Inferior parietal cortex (tissue), 1 donor: ENCODE data around the gene HYKK.
"Not testable (repeated sequence)": the region's sequence is repeated elsewhere in the genome, so short reads cannot be mapped to it uniquely, and the experiment has no call there.

Experiments used
- DNase-seq: peaks from one replicate; pipeline ENCODE4 v3.0.0-alpha.2; 2016; ENCODE audit errors: extremely low spot score

The HYKK gene, protein sequence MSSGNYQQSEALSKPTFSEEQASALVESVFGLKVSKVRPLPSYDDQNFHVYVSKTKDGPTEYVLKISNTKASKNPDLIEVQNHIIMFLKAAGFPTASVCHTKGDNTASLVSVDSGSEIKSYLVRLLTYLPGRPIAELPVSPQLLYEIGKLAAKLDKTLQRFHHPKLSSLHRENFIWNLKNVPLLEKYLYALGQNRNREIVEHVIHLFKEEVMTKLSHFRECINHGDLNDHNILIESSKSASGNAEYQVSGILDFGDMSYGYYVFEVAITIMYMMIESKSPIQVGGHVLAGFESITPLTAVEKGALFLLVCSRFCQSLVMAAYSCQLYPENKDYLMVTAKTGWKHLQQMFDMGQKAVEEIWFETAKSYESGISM

DNA sequence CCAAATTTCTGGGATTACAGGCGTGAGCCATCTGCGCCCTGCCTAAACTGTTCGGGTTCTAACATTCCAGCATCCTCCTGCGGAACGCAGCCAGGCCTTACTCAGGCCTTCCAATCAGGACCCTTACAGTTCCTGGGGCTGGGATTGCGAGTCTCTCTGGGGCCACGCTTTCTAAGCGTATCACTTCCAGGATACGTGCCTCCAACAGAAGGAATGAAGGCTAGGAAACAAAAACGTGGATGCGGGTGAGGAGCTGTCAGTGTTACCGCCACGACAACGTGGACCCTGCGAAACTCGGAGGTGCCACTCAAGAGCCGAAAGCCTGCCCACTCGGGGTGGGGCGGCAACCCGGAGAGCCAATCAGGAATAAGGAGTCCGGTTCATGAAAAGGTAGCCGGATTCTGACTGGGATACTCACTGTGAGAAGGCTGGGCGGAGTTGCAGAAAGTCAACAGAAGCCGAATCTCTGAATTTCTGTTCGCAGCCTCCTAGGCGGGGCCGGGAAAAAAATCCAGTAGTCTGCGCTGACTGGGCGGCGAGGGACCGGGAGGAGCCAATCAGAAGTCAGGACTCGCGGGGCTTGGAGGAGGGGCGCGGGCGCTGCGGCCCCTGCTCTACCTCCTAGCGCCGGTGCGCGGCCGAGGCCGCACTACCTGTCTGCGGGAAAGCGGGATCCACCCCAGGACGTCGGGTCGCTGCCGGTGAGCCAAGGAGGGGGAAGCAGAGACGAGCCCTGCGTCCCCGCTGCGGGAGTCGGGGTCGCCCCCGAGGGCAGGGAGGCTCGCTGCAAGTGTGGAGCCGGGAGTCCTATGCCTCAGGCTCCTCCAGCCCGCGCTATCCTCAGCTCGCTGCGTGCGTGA, at the start of gene HYKK:
TSS of gene HYKK (plus strand) at position 607 of the 860 bp plus-strand sequence. CDS start 5,512 bp downstream, outside the sequence.
- DNase-seq: peak; percentile 91

DNA sequence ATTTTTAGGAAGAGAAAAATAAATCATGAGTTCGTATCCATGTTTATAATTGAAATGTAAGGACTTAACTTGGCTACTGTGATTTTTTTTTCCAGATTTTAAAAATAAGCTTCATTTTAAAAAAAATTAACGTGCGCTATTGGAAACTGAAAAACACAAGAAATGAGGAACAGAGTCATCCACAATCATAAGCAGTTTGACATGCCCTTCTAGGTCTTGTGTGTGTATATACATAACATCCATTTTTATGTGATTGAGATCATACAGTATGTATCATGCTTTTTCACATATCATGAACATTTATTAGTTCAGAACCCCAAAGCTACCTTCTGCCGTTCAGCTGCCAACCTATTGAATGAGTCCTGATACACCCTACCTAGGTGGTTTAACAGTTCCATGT, 46.6 kb upstream of the HYKK start:
- DNase-seq: no peak

DNA sequence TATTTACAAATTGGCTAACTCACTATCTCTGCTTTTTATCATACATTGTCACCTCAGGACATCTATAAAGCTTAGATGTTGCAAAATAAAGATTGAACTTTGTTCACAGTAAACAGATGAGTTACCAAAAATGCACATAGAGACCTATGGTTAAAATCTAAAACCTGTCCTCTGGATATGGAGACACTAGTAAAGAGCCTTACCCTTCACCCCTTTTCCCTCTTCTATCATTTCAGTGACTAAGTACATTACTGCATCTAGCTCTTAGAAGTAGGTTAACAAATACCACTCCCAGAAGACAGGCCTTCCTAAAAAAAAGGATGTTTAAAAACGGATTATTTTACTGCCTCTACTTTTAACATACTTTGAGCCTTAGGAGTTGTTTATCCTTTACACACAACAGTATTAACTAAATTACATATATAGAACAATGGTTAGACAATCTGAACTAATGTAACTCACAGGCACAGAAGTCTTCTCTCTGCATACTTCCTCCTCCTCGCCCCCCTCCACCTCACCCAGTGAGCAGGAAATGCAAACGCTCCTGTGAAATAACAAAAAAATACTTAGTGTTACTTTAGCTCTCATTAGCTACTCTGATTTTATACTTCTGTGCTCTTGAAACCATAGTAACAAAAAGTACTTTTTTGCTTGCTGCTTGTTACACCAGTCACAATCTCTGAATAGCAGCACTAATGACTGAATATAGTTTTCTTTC, 46.0 kb upstream of the HYKK start:
- DNase-seq: no peak

DNA sequence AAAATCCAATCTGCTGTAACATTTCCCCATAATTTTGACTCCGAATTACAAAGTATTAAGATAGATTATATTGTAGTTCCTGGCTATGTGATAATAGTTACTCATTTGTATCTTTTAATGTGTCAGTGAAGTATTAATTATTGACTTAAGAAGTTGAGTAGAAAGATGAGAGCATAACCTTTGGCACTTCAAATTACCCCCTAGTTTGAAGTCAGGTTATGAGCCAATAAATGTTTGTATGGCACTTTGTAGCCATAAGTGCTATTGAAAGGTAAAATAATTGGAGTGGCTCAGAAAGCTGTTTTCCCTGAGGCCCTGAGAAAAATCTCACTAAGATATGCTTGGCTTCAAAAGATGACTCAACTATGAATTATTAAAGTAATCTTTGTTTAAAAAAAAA, 38.3 kb upstream of the HYKK start:
- no peak for DNase-seq

DNA sequence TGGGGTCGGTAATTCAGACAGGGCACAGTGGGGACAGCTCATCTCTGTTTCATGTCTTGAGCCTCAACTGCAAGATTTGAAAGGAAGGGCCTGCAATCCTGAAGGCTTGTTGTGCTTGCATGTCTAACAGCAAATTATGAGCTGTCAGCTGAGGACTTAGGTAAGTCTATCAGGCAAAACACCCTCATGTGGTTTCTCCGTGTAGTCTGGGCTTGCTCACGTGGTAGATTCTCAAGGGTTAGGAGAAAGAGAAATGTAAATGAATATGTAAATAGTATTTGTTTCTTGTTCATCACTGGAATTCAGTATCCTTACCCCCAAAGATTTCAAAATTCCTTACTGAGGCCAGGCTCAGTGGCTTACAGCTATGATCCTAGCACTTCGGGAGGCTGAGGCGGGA, 30.1 kb upstream of the HYKK start:
- no peak for DNase-seq

DNA sequence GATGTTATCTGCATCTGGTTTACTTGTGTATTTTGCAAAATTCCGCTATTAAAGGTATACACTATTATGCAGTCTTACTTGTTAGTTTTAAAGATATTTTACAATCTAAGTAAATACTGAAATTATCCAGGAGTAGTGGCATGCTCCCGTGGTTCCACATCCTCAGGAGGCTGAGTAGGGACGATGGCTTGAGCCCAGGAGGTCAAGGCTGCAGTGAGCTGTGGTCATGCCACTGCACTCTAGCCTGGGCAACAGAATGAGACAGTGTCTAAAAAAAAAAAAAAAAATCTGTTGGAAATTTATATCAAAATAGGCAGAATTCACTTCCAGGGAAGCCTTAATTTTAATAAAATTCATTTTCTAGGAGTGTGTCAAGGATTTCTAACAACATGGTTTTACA, 27.7 kb upstream of the HYKK start:
- DNase-seq: no peak

DNA sequence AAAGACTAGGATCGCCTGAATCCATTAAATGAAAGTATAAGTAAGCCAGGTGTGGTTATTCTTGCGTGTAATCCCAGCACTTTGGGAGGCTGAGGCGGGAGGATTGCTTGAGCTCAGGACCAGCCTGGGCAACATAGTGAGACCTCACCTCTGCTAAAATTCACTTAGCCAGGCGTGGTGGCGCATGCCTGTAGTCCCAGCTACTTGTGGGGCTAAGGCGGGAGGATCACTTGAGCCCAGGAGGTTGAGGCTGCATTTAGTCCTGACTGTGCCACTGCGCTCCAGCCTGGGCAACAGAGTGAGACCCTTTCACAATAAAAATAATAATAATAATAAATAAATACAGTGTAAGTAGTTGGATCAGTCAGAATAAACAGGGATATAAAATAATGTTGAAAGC, 25.5 kb upstream of the HYKK start:
- no peak for DNase-seq

DNA sequence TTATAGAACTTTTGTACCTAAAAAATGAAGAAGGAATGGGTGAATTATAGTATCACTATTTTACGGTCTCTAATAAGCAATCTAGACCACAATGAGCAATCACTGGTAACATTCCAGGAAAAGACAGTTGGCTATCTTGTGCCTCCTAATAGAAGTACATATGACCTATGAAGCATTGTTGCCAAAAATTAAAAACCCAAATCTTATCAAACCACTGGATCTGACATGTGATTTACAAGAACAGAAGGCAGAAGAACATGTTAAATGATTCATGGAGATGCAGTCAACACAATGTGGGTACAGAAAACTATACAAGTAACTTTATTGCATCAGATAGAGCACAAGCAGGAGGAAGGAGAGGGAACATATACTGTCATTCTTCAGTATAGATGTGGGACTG, 14.5 kb upstream of the HYKK start:
- DNase-seq: no peak

DNA sequence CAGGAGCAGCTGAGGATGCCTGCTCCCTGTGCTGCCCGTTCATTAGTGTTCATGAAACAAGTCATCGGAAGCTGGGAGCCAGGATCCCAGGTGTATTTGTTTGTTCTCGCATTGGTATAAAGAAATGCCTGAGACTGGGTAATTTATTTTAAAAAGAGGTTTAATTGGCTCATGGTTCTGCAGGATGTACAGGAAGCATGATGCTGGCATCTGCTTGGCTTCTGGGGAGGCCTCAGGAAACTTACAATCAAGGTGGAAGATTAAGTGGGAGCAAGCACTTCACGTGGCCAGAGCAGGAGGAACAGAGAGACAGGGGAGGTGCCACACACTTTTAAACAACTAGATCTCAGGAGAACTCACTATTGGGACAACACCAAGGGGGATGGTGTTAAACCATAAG, 5.5 kb upstream of the HYKK start:
- DNase-seq: no peak

DNA sequence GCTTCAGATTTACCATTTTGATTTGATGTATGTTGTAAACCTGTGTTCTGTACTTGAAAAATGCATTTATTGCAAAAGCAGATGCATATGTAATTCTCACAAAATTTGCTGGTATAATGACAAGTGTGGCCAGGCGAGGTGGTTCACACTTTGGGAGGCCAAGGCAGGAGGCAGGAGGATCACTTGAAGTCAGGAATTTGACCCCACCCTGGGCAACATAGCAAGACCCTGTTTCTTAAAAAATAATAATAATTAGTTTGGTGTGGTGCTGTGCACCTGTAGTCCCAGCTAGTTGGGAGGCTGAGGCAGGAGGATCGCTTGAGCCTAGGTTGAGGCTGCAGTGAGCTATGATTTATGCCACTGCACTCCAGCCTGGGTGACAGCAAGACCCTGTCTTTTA, 4.7 kb upstream of the HYKK start:
- no peak for DNase-seq

DNA sequence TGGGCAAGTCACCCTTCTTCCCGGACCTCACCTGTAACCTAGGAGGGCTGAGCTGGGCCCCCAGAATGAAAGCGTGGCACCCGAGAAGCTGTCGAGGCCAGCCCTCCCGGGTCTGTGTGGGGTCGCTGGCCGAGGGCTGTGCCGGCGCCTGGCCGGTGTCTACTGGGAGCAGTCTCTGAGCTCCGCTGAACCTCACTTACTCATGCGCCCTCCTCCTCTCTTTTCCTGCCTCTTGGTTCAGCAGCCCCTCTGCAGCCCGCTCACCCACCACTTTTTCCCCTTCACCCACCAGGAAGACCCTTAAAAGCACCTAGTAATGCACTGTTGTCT, 419 bp downstream of the HYKK start:
- no peak for DNase-seq

DNA sequence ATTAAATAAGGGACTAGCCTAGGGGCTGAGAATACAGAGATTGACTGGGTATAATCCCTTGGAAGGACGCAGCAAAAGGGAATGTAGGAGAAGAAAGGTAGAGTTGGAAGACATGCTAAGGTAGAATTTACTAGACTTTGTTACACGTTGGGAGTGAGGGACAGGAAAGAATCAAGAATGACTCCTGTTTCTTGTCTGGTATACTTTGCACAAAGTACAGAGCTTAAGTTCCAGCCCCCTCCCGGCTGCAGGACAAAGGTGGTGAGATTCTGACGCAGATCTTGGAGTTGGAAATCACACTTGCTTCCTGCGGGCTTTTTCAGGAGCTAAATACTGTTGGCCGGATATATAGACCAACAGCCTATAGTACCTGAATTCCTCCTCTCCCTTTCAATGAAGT, 895 bp downstream of the HYKK start:
- DNase-seq: no peak

DNA sequence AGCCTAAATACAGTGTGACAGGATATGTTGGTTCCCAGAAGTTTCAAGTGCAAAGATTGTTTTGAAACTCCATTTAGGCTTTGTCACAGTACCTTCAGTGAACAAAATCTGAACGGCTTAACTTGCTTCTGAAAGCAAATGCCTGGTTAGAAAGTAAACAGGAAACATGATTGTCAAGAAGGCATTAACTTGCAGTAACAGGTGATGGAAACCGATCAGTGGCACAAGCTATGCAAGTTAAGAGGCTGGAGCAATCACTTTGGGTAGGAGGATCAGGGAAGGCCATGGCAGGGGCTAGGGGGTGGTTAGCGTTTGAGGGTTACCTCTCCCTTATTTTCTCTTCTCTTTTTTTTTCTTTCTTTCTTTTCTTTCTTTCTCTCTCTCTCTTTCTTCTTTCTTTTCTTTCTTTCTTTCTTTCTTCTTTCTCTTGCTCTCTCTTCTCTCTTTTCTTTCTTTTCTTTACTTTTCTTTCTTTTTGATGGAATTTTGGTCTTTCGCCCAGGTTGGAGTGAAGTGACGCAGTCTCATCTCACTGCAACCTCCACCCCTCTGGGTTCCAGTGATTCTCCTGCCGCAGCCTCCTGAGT, 2.4 kb downstream of the HYKK start:
- DNase-seq: no peak

DNA sequence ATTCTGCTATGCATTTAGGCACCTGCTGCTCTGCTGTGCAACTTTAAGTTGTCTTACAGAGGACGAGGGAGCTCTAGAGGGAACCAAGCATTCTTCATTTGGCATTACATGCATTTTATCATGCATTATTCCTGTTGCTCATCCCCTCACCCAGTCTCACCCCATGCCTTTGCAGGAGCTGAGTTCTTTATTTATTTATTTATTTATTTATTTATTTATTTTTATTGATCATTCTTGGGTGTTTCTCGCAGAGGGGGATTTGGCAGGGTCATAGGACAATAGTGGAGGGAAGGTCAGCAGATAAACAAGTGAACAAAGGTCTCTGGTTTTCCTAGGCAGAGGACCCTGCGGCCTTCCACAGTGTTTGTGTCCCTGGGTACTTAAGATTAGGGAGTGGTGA, 12.7 kb downstream of the HYKK start:
- DNase-seq: not testable (repeated sequence)

DNA sequence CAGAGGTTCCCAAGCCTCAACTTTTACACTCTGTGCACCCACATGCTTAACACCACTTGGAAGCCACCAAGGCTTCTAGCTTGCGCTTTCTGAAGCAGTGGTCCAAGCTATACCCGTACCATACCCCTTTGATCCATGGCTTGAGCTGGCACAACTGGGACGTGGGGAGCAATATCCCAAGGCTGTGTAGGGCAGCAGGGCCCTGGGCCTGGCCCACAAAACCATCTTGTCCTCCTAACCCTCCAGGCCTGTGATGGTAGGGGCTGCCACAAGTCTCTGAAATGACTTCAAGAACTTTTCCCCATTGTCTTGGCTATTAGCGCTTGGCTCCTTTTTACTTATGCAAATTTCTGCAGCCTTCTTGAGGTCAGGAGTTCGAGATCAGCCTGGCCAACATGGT, 16.9 kb downstream of the HYKK start:
- DNase-seq: no peak

DNA sequence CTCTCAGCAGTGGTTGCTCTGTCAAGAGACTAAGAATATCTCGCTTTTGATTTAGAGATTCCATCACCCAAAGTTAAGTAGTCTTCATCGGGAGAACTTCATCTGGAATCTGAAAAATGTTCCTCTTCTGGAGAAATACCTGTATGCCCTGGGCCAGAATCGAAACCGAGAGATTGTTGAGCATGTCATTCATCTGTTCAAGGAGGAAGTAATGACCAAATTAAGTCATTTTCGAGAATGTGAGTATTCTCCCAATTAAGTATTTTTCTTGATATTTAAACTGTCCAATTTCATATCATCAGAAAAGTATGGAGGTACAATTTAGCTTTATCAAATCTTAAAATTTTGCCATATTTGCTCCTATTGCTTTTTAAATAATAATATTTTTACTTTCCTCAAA, 19.9 kb downstream of the HYKK start:
- no peak for DNase-seq

DNA sequence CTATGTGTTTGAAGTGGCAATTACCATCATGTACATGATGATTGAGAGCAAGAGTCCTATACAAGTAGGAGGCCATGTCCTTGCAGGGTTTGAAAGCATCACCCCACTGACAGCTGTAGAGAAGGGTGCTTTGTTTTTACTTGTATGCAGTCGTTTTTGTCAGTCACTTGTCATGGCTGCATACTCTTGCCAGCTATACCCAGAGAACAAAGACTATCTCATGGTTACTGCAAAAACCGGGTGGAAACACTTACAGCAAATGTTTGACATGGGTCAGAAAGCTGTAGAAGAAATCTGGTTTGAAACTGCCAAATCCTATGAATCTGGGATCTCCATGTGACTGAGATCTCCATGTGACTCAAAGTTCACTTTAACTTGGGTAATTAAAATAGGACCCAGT, 26.0 kb downstream of the HYKK start:
- peak; percentile 11 for DNase-seq

DNA sequence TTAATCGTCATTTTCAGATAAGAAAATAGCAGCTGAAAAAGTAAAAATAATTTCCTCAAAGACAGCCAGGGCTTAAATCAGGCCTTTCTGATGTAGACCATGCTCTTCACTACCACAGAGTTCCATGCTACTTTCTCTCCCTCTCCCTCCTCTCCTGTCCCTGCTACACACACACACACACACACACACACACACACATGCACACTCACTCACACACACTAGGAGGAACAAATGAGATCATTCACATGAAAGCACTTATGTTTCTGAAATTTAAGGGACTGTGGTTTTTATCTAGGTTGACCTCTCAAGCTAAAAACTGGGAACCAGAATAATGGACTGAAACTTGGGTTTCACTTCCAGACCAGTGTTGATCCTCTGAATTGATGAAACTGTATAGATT, 28.8 kb downstream of the HYKK start:
- DNase-seq: no peak

DNA sequence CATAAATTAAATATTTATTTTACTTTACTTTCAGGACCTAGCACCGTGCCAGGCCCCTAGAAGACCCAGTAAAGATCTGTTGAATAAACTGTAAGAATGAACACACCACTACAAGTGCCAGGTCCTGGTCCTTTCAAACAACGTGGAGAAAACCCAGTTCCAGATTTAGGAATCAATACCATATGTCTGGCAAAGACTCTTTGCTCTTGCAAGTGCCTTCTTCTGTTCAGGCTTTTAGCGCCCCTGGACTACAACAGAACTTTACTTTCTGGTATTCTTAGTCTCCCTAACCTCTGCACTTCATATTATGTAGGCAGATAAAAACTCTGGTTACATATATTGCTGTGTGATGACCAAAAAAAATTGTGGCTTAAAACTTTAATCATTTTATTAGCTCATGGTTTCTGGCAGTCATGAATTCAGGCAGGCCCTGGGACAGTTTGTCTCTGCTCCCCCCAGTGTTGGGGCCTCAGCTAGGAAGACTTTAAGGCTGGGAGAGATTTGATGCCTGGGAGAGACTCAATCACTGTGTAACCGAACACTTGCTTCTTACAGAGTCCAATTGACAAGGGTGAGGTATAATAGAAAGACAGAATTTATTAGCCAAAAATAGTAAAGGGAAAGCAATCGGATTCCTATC, 30.0 kb downstream of the HYKK start:
- DNase-seq: no peak

DNA sequence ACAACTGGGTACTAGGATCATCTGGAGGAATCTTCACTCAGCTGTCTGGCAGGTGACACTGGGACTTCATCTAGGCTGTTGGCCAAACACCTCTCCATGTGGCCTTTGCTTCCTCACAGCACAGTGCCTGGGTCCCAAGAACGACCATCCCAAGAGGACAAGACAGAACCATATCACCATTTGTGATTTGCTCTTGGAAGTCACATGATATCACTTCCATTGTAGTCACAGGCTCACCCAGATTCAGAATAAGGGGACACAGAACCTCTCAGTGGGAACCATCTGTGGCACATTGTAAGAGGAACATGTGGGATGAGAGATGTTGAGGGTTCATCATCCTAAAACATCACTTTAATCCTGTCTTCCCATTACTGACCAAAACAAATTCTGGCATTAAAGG, 31.0 kb downstream of the HYKK start:
- DNase-seq: no peak

DNA sequence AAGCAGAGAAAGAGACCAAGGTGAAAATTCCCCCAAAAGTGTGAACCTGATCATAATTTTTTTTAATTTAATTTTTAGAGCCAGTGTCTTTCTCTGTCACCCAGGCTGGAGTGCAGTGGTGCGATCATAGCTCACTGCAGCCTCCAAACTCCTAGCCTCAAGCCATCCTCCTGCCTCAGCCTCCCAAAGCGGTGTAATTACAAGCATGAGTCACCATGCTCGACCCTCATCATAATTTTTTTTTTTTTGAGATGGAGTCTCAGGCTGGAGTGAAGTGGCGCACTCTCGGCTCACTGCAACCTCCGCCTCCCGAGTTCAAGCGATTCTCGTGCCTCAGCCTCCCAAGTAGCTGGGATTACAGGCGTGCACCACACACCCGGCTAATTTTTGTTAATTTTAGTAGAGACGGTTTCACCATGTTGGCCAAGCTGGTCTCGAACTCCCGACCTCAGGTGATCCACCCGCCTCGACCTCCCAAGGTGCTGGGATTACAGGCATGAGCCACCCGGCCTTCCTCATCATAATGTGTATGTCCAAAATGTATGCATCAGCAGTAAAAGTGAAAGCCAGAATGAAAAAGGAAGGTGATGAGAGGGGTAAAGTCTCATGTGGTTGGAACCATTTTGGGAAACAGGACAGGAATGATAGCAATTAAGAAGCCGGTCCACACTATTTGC, 32.2 kb downstream of the HYKK start:
- DNase-seq: not testable (repeated sequence)
